Measurements from ENCODE around the gene PDE4D. TPM values are rescaled to one million over a fixed set of nuclear protein-coding genes. Genes with fewer than 3 reads are reported as not detected.

Gene PDE4D
- total and polyA plus RNA-seq, 2 of the 4 experiments (the other 2 are of a cell fraction), result 1.4 to 7.9 TPM

- Histone ChIP-seq H2AK5ac (ENCODE audit: low read depth, low read length) (no peak overlapping the region), H4K91ac (ENCODE audit: insufficient read depth, low read depth, low read length) (no peak overlapping the region), H3K27me3 (ENCODE audit: control insufficient read depth, insufficient read depth, low read length) (no peaks in the 10 kb centered on the region), H3K4me1 (ENCODE audit: control insufficient read depth, insufficient read depth, low read length) (no peaks in the 10 kb centered on the region), H3K14ac (replicated peaks; ENCODE audit: low read depth, low read length) (no peak overlapping the region), H3K79me1 (ENCODE audit: low read depth in 1 of 2, low read length in 2 of 2) (no peaks in the 10 kb centered on the region), H3K4me3 (ENCODE audit: insufficient read depth, low read depth, low read length) (no peak overlapping the region), H2BK15ac (ENCODE audit: low read depth, low read length) (no peak overlapping the region), H3K9ac (ENCODE audit: low read depth, low read length) (no peak overlapping the region), H4K20me1 (ENCODE audit: insufficient read depth, low read length) (no peaks in the 10 kb centered on the region), H3K18ac (ENCODE audit: low read depth, low read length) (no peak overlapping the region), H3K56ac (ENCODE audit: extremely low read depth, insufficient read depth, low read length) (no peak overlapping the region), H3K27ac (ENCODE audit: insufficient read depth, low read length) (no peak overlapping the region), H2BK120ac (ENCODE audit: low read depth, low read length) (no peak overlapping the region), H3K36me3 (ENCODE audit: control insufficient read depth, insufficient read depth, low read length) (no peaks in the 10 kb centered on the region), H2BK5ac (ENCODE audit: low read depth, low read length, poor library complexity, severe bottlenecking) (no peak overlapping the region), H3K9me3 (ENCODE audit: control insufficient read depth, insufficient read depth, low read length) (no peaks in the 10 kb centered on the region), H3K9me1 (ENCODE audit: insufficient read depth, low read length) (no peaks in the 10 kb centered on the region), H3K4me2 (ENCODE audit: low read depth, low read length) (no peak overlapping the region), H3K23ac (ENCODE audit: low read depth, low read length) (no peak overlapping the region), H2AK9ac (replicated peaks; ENCODE audit: low read depth, low read length, poor library complexity) (no peak overlapping the region), H4K5ac (ENCODE audit: low read depth, low read length) (no peak overlapping the region), H4K8ac (ENCODE audit: low read depth in 2 of 2, low read length in 2 of 2) (no peak overlapping the region), H2AFZ (replicated peaks; ENCODE audit: low read length, poor library complexity) (no peak overlapping the region), H3K4ac (ENCODE audit: low read depth, low read length) (no peak overlapping the region), H2BK20ac (ENCODE audit: low read depth, low read length) (no peak overlapping the region)
- no peak for ATAC-seq (ENCODE audit: low read depth)
- dilution Hi-C loops (cut with HindIII; ENCODE audit: low sequenced_read_pairs, unreplicated experiment), result no loop called here
- DNase-seq, result no peak
- intact Hi-C loops (cut with micrococcal nuclease), result no loop called here
- in situ Hi-C loops (cut with MboI; ENCODE audit: low sequenced_read_pairs), result loop anchor here (25.0 kb wide), 2 partner anchors 158 to 283 kb away; no protein-coding TSS in a partner anchor
- TF ChIP-seq SMC3 (IDR thresholded peaks at IDR 0.05; ENCODE audit: low read depth, low read length), result no peak
- no peak for TF ChIP-seq CEBPB (IDR thresholded peaks at IDR 0.05; ENCODE audit: low read depth, low read length)
- TF ChIP-seq NFE2L2 (IDR thresholded peaks at IDR 0.05; ENCODE audit: low read depth, low read length), result no peak
- TF ChIP-seq MAZ (IDR thresholded peaks at IDR 0.05; ENCODE audit: borderline replicate concordance, low read depth, low read length), result no peak
- TF ChIP-seq BHLHE40 (IDR thresholded peaks at IDR 0.05; ENCODE audit: low read depth, low read length), result no peak
- TF ChIP-seq CHD1 (IDR thresholded peaks at IDR 0.05; ENCODE audit: low read depth, low read length), result no peak
- TF ChIP-seq MXI1 (IDR thresholded peaks at IDR 0.05; ENCODE audit: borderline replicate concordance, low read depth, low read length), result no peak
- no peak for TF ChIP-seq RFX5 (IDR thresholded peaks at IDR 0.05; ENCODE audit: low read depth, low read length)
- no peak for TF ChIP-seq CTCF (conservative IDR thresholded peaks at IDR 0.05; ENCODE audit: low read depth, low read length)
- no peak for TF ChIP-seq MAFK (IDR thresholded peaks at IDR 0.05; ENCODE audit: low read depth, low read length)
- TF ChIP-seq USF2 (IDR thresholded peaks at IDR 0.05; ENCODE audit: low read depth, low read length), result no peak
- TF ChIP-seq ELK1 (IDR thresholded peaks at IDR 0.05; ENCODE audit: borderline replicate concordance, low read depth, low read length), result no peak
- TF ChIP-seq RCOR1 (IDR thresholded peaks at IDR 0.05; ENCODE audit: insufficient replicate concordance, low read length), result no peak
- POLR2A ChIA-PET (ENCODE audit: unreplicated experiment), result no interaction called here
- no TSS peak for BruUV-seq (replicated peaks)
- CTCF ChIA-PET, result no interaction called here
These were observed 389.5 kb downstream of the PDE4D start for GRCh38 chr5:59504043-59504442.

All from IMR-90 (cell line).